HG02588 (cell line): ENCODE results near the gene GAB2.

Experiments
- ATAC-seq: cut with Tn5 transposase; IDR thresholded peaks from one replicate; pipeline ENCODE4 v1.9.1; 2021; ENCODE audit warnings: mild to moderate bottlenecking, moderate library complexity; ENCODE audit not compliant: unreplicated experiment

GAB2 gene

GRCh38 chr11:78428773-78429172 lies 11.2 kb upstream of the GAB2 start:
- no peak for ATAC-seq

- ATAC-seq = no peak
These were observed 10.6 kb upstream of the GAB2 start for GRCh38 chr11:78428266-78428636.

GRCh38 chr11:78427615-78428265 lies 10.1 kb upstream of the GAB2 start:
- peak; percentile 45 for ATAC-seq

GRCh38 chr11:78426845-78427244 lies 9.2 kb upstream of the GAB2 start:
- no peak for ATAC-seq

- no peak for ATAC-seq
These were observed 7.9 kb upstream of the GAB2 start for GRCh38 chr11:78425399-78426070.

GRCh38 chr11:78424334-78425270 lies 7.0 kb upstream of the GAB2 start:
- ATAC-seq = no peak

- no peak for ATAC-seq
These were observed 5.6 kb upstream of the GAB2 start for GRCh38 chr11:78423241-78423640.

- ATAC-seq = no peak
These were observed 3.2 kb upstream of the GAB2 start for GRCh38 chr11:78420796-78421209.

- no peak for ATAC-seq
These were observed 2.7 kb upstream of the GAB2 start for GRCh38 chr11:78420255-78420764.

- ATAC-seq = no peak
These were observed 1.7 kb upstream of the GAB2 start for GRCh38 chr11:78419327-78419726.

- no peak for ATAC-seq
These were observed 1.1 kb upstream of the GAB2 start for GRCh38 chr11:78418584-78419211.

GRCh38 chr11:78417888-78418583 lies 416 bp upstream of the GAB2 start:
- peak; percentile 62 for ATAC-seq

- ATAC-seq = peak; percentile 44
These were observed 1.1 kb downstream of the GAB2 start for GRCh38 chr11:78416285-78417174.

- ATAC-seq = no peak
These were observed 2.3 kb downstream of the GAB2 start for GRCh38 chr11:78415338-78415737.

- no peak for ATAC-seq
These were observed 3.1 kb downstream of the GAB2 start for GRCh38 chr11:78414321-78415051.

GRCh38 chr11:78408619-78409018 lies 9.0 kb downstream of the GAB2 start:
- ATAC-seq = no peak

- no peak for ATAC-seq
These were observed 10.9 kb downstream of the GAB2 start for GRCh38 chr11:78406568-78407196.

- no peak for ATAC-seq
These were observed 11.8 kb downstream of the GAB2 start for GRCh38 chr11:78405805-78406204.
